ENCODE data around the gene CDC20. TPM values are rescaled to one million over a fixed set of nuclear protein-coding genes. Genes with fewer than 3 reads are reported as not detected.

CDC20 gene
- total and polyA plus RNA-seq, 2 of the 8 experiments (the other 6 are each of a cell fraction or from before 2014, with no cell fraction given) = 214 to 221 TPM

DNA sequence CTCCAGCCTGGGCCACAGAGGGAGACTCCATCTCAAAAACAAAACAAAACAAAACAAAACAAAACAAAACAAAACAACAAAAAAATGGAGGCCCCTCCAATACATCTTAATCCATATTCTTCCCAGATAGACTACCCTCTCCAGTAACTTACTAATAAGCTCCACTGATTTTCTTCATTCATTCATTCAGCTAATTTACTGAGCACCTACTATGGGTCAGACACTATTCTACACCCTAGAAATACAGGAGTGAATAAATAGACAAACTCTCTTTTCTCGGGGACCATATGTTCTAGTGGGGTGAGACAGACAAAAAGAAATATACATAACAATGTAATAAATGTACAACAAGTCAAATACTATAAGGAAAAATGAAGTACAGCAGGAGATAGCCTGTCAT, 7.8 kb upstream of the CDC20 start:
- H3K4me1 ChIP-seq (replicated peaks in 1 of 4; ENCODE audit: control insufficient read depth in 3 of 4, insufficient read depth in 4 of 4, low read length in 3 of 4) = peaks cover 4 to 15% (median 9%) of the 10 kb centered on the region in 4 experiments; a peak in 6 of 7 replicates
- H3K14ac ChIP-seq (ENCODE audit: insufficient read length) = no peak overlapping the region
- no peak for DNase-seq (ENCODE audit: low read depth in 1 of 2, low spot score in 2 of 2)
- H2AK5ac ChIP-seq (ENCODE audit: low read depth, low read length) = no peak overlapping the region
- H3K23ac ChIP-seq (ENCODE audit: insufficient read length) = no peak overlapping the region
- H2BK5ac ChIP-seq (ENCODE audit: low read depth, low read length) = no peak overlapping the region
- no peak overlapping the region for H2BK20ac ChIP-seq (ENCODE audit: low read length)
- POLR2A ChIA-PET (ENCODE audit: partially characterized antibody) = interaction anchor here (0.6 to 4.0 kb wide), 7 partner anchors 7 to 75 kb away, joined by 3 to 37 read pairs (median 4); partner anchors contain the start of genes C1orf210, CDC20, MED8 and SZT2
- FAIRE-seq = no peak
- no peak overlapping the region for H2BK120ac ChIP-seq (replicated peaks; ENCODE audit: low read depth, low read length)
- no peaks in the 10 kb centered on the region for H3K36me3 ChIP-seq (ENCODE audit: control insufficient read depth in 2 of 4, insufficient read depth in 4 of 4, low read length in 3 of 4)
- H3K79me2 ChIP-seq (ENCODE audit: control insufficient read depth in 1 of 2, insufficient read depth in 2 of 2, low read length in 2 of 2) = no peaks in the 10 kb centered on the region
- H3K4me3 ChIP-seq (ENCODE audit: extremely low read depth in 1 of 4, insufficient read depth in 2 of 4, low read depth in 3 of 4, low read length in 4 of 4) = no peak overlapping the region
- no peak overlapping the region for H3K4me2 ChIP-seq (ENCODE audit: insufficient read depth in 1 of 2, low read depth in 2 of 2, low read length in 2 of 2)
- H3K23me2 ChIP-seq (ENCODE audit: low read depth, low read length) = peaks cover 7% of the 10 kb centered on the region
- no peaks in the 10 kb centered on the region for H3K9me3 ChIP-seq (ENCODE audit: insufficient read depth in 2 of 2, low read depth in 1 of 2, low read length in 1 of 2)
- H3K27ac ChIP-seq (ENCODE audit: low read depth, low read length) = no peak overlapping the region
- H3K79me1 ChIP-seq (ENCODE audit: low read depth, low read length) = no peaks in the 10 kb centered on the region
- no peaks in the 10 kb centered on the region for H4K20me1 ChIP-seq (replicated peaks in 1 of 2; ENCODE audit: control insufficient read depth in 1 of 2, insufficient read depth in 2 of 2, low read length in 2 of 2)
- no peak overlapping the region for H2AFZ ChIP-seq (ENCODE audit: low read length)
- no peak overlapping the region for H3K4ac ChIP-seq (replicated peaks; ENCODE audit: insufficient read length, low read depth, low read length)
- H2BK12ac ChIP-seq (ENCODE audit: low read depth, low read length) = no peak overlapping the region
- H2BK15ac ChIP-seq (ENCODE audit: low read length) = no peak overlapping the region
- no peak overlapping the region for H3K18ac ChIP-seq (ENCODE audit: extremely low read depth, low read length)
- no peak overlapping the region for H4K8ac ChIP-seq (ENCODE audit: extremely low read depth, insufficient read depth, low read length)
- H3K27me3 ChIP-seq (replicated peaks in 1 of 4; ENCODE audit: control insufficient read depth in 3 of 4, extremely low read depth in 1 of 4, insufficient read depth in 3 of 4, low read length in 3 of 4) = peaks cover 0 to 5% (median 0%) of the 10 kb centered on the region in 4 experiments; a peak in 2 of 7 replicates
- H4K5ac ChIP-seq (ENCODE audit: insufficient read length, low read depth, low read length) = no peak overlapping the region
- 70% methylated on average over 1 of the region's 1 CpG; no CpG with 5 or more reads in 1 of the 2 experiments for WGBS, 2 experiments (ENCODE audit: extremely low coverage in 1 of 2, insufficient coverage in 1 of 2, insufficient read length in 1 of 2, insufficient replicate concordance in 2 of 2, low coverage in 1 of 2, low lambda C conversion rate in 2 of 2, missing lambda C conversion rate in 1 of 2)
- no peak overlapping the region for H3K9ac ChIP-seq (replicated peaks in 1 of 4; ENCODE audit: extremely low read depth in 1 of 4, low read depth in 3 of 4, low read length in 3 of 4)
- CTCF ChIA-PET (ENCODE audit: partially characterized antibody) = interaction anchor here (1.0 to 1.2 kb wide), 2 partner anchors 10 to 21 kb away, joined by 3 read pairs; no protein-coding TSS in a partner anchor
- no peak overlapping the region for H4K91ac ChIP-seq (replicated peaks; ENCODE audit: insufficient read length, low read length)
- no peak overlapping the region for H3K56ac ChIP-seq (replicated peaks; ENCODE audit: insufficient read length, low read depth, low read length)
- TF ChIP-seq FOSL1 (IDR thresholded peaks at IDR 0.05; ENCODE audit: insufficient read depth, low read depth, low read length) (no peak), TAF1 (IDR thresholded peaks at IDR 0.05; ENCODE audit: low read depth, low read length) (no peak), KDM4A (IDR thresholded peaks at IDR 0.05; ENCODE audit: low read depth, low read length, severe bottlenecking) (no peak), CBX8 (IDR thresholded peaks at IDR 0.05; ENCODE audit: borderline replicate concordance, low read depth, low read length) (no peak), NANOG (IDR thresholded peaks at IDR 0.05; ENCODE audit: insufficient read depth, low read depth, low read length, poor library complexity, severe bottlenecking) (no peak), POU5F1 (IDR thresholded peaks at IDR 0.05; ENCODE audit: low read depth, low read length) (no peak), CHD1 (IDR thresholded peaks at IDR 0.05; ENCODE audit: low read depth, low read length) (no peak), BCL11A (IDR thresholded peaks at IDR 0.05; ENCODE audit: low read depth in 2 of 2, low read length in 2 of 2) (no peak), EZH2 (IDR thresholded peaks at IDR 0.05; ENCODE audit: low read depth, low read length, severe bottlenecking) (no peak), CBX5 (IDR thresholded peaks at IDR 0.05; ENCODE audit: low read depth, low read length) (no peak), CTBP2 (IDR thresholded peaks at IDR 0.05; ENCODE audit: borderline replicate concordance, insufficient read depth, insufficient read length, low read length) (no peak), HDAC2 (IDR thresholded peaks at IDR 0.05; ENCODE audit: borderline replicate concordance in 1 of 2, low read depth in 2 of 2, low read length in 2 of 2) (no peak), SUZ12 (IDR thresholded peaks at IDR 0.05; ENCODE audit: low read length) (no peak)

All from H1 (cell line).